K562 (cell line): Measurements from ENCODE around the gene PDLIM4. TPM values are rescaled to one million over a fixed set of nuclear protein-coding genes. Genes with fewer than 3 reads are reported as not detected.

Experiments used
- ARID2 ChIP-seq: fragments of 450-650 bp; IDR thresholded peaks from 2 replicates; pipeline ENCODE4 v1.6.1; 2017; ENCODE audit warnings: antibody characterized with exemption, mild to moderate bottlenecking
- BRCA1 ChIP-seq, 2 experiments: fragments of 450-650 bp in 1 of 2; sonication (generic) in 1 of 2; formaldehyde crosslinking in 1 of 2; IDR thresholded peaks; 2 replicates each; pipeline versions ENCODE4 v1.5.0 to v1.6.1; 2017 to 2020; ENCODE audit warnings: mild to moderate bottlenecking in 1 of 2, missing genetic modification reagents in 1 of 2
- CTBP1 ChIP-seq: fragments of 450-650 bp; IDR thresholded peaks from 2 replicates; pipeline ENCODE4 v1.6.1; 2016; ENCODE audit warnings: borderline replicate concordance
- DEAF1 ChIP-seq: fragments of 450-650 bp; formaldehyde crosslinking; IDR thresholded peaks from 2 replicates; pipeline ENCODE4 v1.4.0; 2020; ENCODE audit warnings: mild to moderate bottlenecking, moderate library complexity
- EGR1 ChIP-seq: fragments of 450-650 bp; conservative IDR thresholded peaks from 2 replicates; pipeline ENCODE4 v1.6.1; 2017; ENCODE audit warnings: mild to moderate bottlenecking
- ELF2 ChIP-seq: fragments of 250-450 bp; sonication (Bioruptor Pico); IDR thresholded peaks from 2 replicates; pipeline ENCODE4 v1.5.0; 2021; ENCODE audit warnings: mild to moderate bottlenecking
- HEY1 ChIP-seq: fragments of 250-450 bp; sonication (Bioruptor Pico); IDR thresholded peaks from 2 replicates; pipeline ENCODE4 v1.5.0; 2020; ENCODE audit warnings: mild to moderate bottlenecking, moderate library complexity, borderline replicate concordance
- MYC ChIP-seq, 2 experiments: fragments of 250-450 bp in 1 of 2; sonication (Bioruptor Pico) in 1 of 2; IDR thresholded peaks; 2 replicates each; pipeline versions ENCODE4 v1.5.1 to v1.6.1; 2012 to 2021; ENCODE audit warnings: low read depth in 2 of 2, borderline replicate concordance in 1 of 2, improper control_type of control experiment in 1 of 2, low read length in 1 of 2, mild to moderate bottlenecking in 1 of 2, moderate library complexity in 1 of 2
- MYNN ChIP-seq, 2 experiments: sonication (generic); formaldehyde crosslinking in 1 of 2; IDR thresholded peaks; 2 replicates each; pipeline versions ENCODE4 v1.5.0 to v1.6.1; 2016 to 2020; ENCODE audit warnings: antibody characterized with exemption in 1 of 2, missing genetic modification reagents in 1 of 2
- NCOR1 ChIP-seq: fragments of 450-650 bp; IDR thresholded peaks from 2 replicates; pipeline ENCODE4 v1.6.1; 2016; ENCODE audit warnings: mild to moderate bottlenecking, moderate library complexity
- NFE2 ChIP-seq: IDR thresholded peaks from 2 replicates; pipeline ENCODE4 v1.6.1; 2014; ENCODE audit warnings: antibody characterized with exemption, low read depth
- NFIX ChIP-seq: fragments of 250-450 bp; sonication (Bioruptor Pico); IDR thresholded peaks from 2 replicates; pipeline ENCODE4 v1.4.0; 2020; ENCODE audit warnings: low read depth, mild to moderate bottlenecking, moderate library complexity
- POLR2G ChIP-seq: fragments of 200-400 bp; formaldehyde crosslinking; IDR thresholded peaks from 2 replicates; pipeline ENCODE4 v1.6.1; 2017; ENCODE audit warnings: low read depth, mild to moderate bottlenecking, antibody characterized with exemption, low read length, moderate library complexity
- SMAD4 ChIP-seq: fragments of 250-450 bp; sonication (Bioruptor Pico); conservative IDR thresholded peaks from 2 replicates; pipeline ENCODE4 v1.8.0; 2021; ENCODE audit warnings: inconsistent platforms, mild to moderate bottlenecking, moderate library complexity
- SMARCB1 ChIP-seq: IDR thresholded peaks from 2 replicates; pipeline ENCODE4 v1.6.1; 2011; ENCODE audit warnings: improper control_type of control experiment, low read depth; ENCODE audit not compliant: insufficient read length
- SMC3 ChIP-seq: conservative IDR thresholded peaks from 2 replicates; pipeline ENCODE4 v1.6.1; 2011; ENCODE audit warnings: low read depth, low read length, improper control_type of control experiment; ENCODE audit not compliant: insufficient read depth
- ZNF717 ChIP-seq: fragments of 250-450 bp; sonication (Bioruptor Pico); IDR thresholded peaks from 2 replicates; pipeline ENCODE4 v1.5.0; 2021
- ZSCAN29 ChIP-seq: fragments of 450-650 bp; IDR thresholded peaks from 2 replicates; pipeline ENCODE4 v1.6.1; 2017
- polyA plus RNA-seq, 8 experiments: library from polyadenylated mRNA; depleted of rRNA in 4 of 8; stranded (reverse) in 5 of 8; unstranded in 3 of 8; fragments of >200 nt; fragmentation: Nextera tagmentation in 2 of 8; fragmentation: Illumina TruSeq in 1 of 8; extraction: Ambion mirVana in 2 of 8; extraction: Trizol in 1 of 8; gene quantifications; 2 replicates each; pipeline versions ENCODE4 v1.2.1 to v1.2.3, GENCODE V29; 2011 to 2014; ENCODE audit warnings: inconsistent platforms in 1 of 8, missing spikeins in 1 of 8
- total RNA-seq, 7 experiments: library from RNA; depleted of rRNA in 6 of 7; stranded (reverse); fragments of >200 nt in 6 of 7; fragmentation: Illumina TruSeq in 2 of 7; extraction: Trizol in 2 of 7; gene quantifications; 2 replicates each; pipeline versions ENCODE4 v1.2.1 to v1.2.3, GENCODE V29; 2011 to 2021; ENCODE audit warnings: low replicate concordance in 1 of 7
- TF ChIP-seq, protein P1 (sequence below): sonication (generic); IDR thresholded peaks from 2 replicates; pipeline ENCODE4 v1.6.1; 2016
- TF ChIP-seq, protein P2 (sequence below): fragments of 250-450 bp; sonication (Bioruptor Pico); IDR thresholded peaks from 2 replicates; pipeline ENCODE4 v1.8.0; 2022; ENCODE audit warnings: moderate library complexity, mild to moderate bottlenecking, inconsistent platforms

Gene PDLIM4
- total and polyA plus RNA-seq, 9 of the 15 experiments (the other 6 are each of a cell fraction or from before 2014, with no cell fraction given), result 0.28 to 32.8 (median 13.1) TPM

- TF ChIP-seq, protein P1, sequence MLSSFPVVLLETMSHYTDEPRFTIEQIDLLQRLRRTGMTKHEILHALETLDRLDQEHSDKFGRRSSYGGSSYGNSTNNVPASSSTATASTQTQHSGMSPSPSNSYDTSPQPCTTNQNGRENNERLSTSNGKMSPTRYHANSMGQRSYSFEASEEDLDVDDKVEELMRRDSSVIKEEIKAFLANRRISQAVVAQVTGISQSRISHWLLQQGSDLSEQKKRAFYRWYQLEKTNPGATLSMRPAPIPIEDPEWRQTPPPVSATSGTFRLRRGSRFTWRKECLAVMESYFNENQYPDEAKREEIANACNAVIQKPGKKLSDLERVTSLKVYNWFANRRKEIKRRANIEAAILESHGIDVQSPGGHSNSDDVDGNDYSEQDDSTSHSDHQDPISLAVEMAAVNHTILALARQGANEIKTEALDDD, result no peak
- TF ChIP-seq ZNF717 (CRISPR knock-in tag) (no peak), SMC3 (peak; percentile 86), CTBP1 (peak; percentile 27; the same call in 1 of the 2 replicates), HEY1 (CRISPR knock-in tag) (no peak), MYC (IDR thresholded peaks at IDR 0.05; ENCODE audit: low read depth, low read length) (no peak), MYC (CRISPR knock-in tag; IDR thresholded peaks at IDR 0.05; ENCODE audit: borderline replicate concordance, low read depth) (no peak), ZSCAN29 (no peak), NFE2 (no peak), MYNN (IDR thresholded peaks at IDR 0.05) (no peak), MYNN (CRISPR knock-in tag; IDR thresholded peaks at IDR 0.05) (no peak), POLR2G (0 out of 2 replicates have a peak, but pooled peaks have one; percentile 2), ELF2 (CRISPR knock-in tag) (no peak), SMAD4 (peak; percentile 57; the same call in 1 of the 2 replicates), NFIX (CRISPR knock-in tag) (no peak), DEAF1 (CRISPR knock-in tag) (peak; percentile 60), SMARCB1 (no peak), BRCA1 (IDR thresholded peaks at IDR 0.05) (no peak), BRCA1 (CRISPR knock-in tag; IDR thresholded peaks at IDR 0.05) (no peak), ARID2 (peak; percentile 71), EGR1 (0 out of 2 replicates have a peak, but pooled peaks have one; percentile 30), NCOR1 (no peak)
- TF ChIP-seq, protein P2, sequence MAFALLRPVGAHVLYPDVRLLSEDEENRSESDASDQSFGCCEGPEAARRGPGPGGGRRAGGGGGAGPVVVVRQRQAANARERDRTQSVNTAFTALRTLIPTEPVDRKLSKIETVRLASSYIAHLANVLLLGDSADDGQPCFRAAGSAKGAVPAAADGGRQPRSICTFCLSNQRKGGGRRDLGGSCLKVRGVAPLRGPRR (CRISPR knock-in tag), result no peak
Measured at GRCh38 chr5:132272311-132273210, 15.1 kb downstream of the PDLIM4 start (continued).
